Astrocyte (in vitro differentiated cells and primary cell): ENCODE measurements around the gene SIK3.
"Not testable (repeated sequence)": the region's sequence is repeated elsewhere in the genome, so short reads cannot be mapped to it uniquely, and the experiment has no call there.

Experiments
- EZH2 ChIP-seq: IDR thresholded peaks from 2 replicates; pipeline ENCODE4 v1.6.1; 2012; ENCODE audit warnings: mild to moderate bottlenecking, low read length, inconsistent platforms; ENCODE audit not compliant: insufficient read depth
- TF ChIP-seq, protein P1 (sequence below): IDR thresholded peaks from 2 replicates; pipeline ENCODE4 v1.5.1; 2011; ENCODE audit warnings: low read depth, mild to moderate bottlenecking, inconsistent platforms, low read length, moderate library complexity; ENCODE audit not compliant: insufficient read depth

DNA sequence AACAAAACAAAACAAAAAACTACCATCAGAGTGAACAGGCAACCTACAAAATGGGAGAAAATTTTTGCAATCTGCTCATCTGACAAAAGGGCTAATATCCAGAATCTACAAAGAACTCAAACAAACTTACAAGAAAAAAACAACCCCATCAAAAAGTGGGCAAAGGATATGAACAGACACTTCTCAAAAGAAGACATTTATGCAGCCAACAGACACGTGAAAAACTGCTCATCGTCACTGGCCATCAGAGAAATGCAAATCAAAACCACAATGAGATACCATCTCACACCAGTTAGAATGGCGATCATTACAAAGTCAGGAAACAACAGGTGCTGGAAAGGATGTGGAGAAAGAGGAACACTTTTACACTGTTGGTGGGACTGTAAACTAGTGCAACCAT lies 14.3 kb upstream of the SIK3 start:
- TF ChIP-seq, protein P1, sequence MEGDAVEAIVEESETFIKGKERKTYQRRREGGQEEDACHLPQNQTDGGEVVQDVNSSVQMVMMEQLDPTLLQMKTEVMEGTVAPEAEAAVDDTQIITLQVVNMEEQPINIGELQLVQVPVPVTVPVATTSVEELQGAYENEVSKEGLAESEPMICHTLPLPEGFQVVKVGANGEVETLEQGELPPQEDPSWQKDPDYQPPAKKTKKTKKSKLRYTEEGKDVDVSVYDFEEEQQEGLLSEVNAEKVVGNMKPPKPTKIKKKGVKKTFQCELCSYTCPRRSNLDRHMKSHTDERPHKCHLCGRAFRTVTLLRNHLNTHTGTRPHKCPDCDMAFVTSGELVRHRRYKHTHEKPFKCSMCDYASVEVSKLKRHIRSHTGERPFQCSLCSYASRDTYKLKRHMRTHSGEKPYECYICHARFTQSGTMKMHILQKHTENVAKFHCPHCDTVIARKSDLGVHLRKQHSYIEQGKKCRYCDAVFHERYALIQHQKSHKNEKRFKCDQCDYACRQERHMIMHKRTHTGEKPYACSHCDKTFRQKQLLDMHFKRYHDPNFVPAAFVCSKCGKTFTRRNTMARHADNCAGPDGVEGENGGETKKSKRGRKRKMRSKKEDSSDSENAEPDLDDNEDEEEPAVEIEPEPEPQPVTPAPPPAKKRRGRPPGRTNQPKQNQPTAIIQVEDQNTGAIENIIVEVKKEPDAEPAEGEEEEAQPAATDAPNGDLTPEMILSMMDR: not testable (repeated sequence)
- TF ChIP-seq EZH2: not testable (repeated sequence)
